Peyer's patch (tissue), 4 donors: Measurements from ENCODE around the gene PGGT1B.

Experiments
- CTCF ChIP-seq, 6 experiments: fragments of 450-650 bp in 4 of 6; fragments of 200-600 bp in 2 of 6; sonication (generic) in 1 of 6; IDR thresholded peaks; one replicate each; pipeline ENCODE4 v1.5.1; 2017 to 2019; ENCODE audit warnings: antibody characterized with exemption in 6 of 6, mild to moderate bottlenecking in 3 of 6, moderate library complexity in 1 of 6
- POLR2A ChIP-seq, 2 donors: fragments of 450-650 bp; IDR thresholded peaks; one replicate each; pipeline ENCODE4 v1.5.1; 2017; ENCODE audit warnings: antibody characterized with exemption in 2 of 2, mild to moderate bottlenecking in 2 of 2, moderate library complexity in 2 of 2

- TF ChIP-seq CTCF (IDR thresholded peaks at IDR 0.05): no peak
- no peak for TF ChIP-seq POLR2A (IDR thresholded peaks at IDR 0.05)
Measured at GRCh38 chr5:115229606-115230005, 33.1 kb downstream of the PGGT1B start.
